Measurements from ENCODE around the gene ITGA3.
"Not testable (repeated sequence)": the region's sequence is repeated elsewhere in the genome, so short reads cannot be mapped to it uniquely, and the experiment has no call there.

Gene ITGA3

DNA sequence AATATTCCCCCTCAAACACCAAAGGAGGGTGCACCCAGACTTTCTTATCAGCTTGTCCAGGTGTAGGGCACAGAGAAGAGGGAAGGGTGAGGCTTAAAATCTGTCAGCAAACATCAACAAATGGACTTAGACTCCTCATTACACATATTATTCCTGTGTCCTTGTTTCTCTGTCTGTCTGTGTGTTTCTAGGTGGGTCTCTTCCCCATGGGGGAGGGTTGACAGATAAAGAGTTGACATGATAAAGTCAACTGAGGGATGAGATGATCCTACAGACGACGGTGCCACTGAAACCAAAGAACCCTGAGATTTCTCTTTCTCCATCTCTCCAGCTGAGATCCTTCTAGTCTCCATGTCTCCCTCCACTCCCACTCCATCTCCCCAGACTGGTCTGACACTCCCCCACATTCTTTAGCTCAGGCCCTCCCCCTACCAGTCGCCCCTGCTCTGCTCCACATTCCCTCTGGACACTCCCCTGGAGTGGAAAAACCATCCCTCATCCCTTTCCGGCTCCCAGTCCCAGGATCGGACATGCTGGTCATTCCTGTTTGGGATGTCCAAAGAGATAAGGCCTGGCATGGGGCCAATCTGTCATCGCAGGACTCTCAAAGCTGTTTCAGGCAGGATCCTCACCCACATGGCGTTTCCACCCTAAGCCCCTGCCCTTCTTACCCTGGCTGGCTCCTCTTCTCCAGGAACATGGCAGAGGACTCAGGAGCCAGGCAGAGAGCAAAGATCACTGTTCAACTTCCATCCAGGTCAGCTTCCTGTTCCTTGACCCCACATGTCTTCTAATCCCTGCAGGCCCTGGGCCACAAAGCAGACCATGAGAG, 2.9 kb upstream of the ITGA3 start:
- Mint-ChIP-seq H3K27ac (no peak overlapping the region), H3K27me3 (peaks cover 20% of the 10 kb centered on the region), H3K36me3 (ENCODE audit: low read depth) (no peaks in the 10 kb centered on the region), H3K4me1 (peaks cover 39% of the 10 kb centered on the region), H3K4me3 (no peak overlapping the region), H3K9me3 (no peaks in the 10 kb centered on the region)
- no peak for DNase-seq
- no peak for ATAC-seq

DNA sequence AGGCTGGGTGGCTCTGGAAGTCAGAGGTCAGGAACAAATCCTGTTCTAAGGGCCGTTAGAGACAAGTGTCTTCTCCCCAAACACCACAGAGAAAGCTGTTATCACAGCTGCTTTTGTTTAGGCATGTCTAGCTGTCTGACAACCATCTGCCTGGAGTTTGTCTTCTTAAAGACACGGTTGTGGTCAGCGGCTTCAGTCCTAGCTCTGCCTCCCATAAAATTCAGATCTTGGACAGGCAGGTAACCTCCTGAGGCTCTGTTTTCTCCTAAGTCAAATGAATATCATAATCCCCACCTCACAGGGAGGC, 2.3 kb upstream of the ITGA3 start:
- no peaks in the 10 kb centered on the region for H3K9me3 Mint-ChIP-seq
- H3K4me1 Mint-ChIP-seq, result peaks cover 37% of the 10 kb centered on the region
- no peak overlapping the region for H3K4me3 Mint-ChIP-seq
- ATAC-seq, result no peak
- H3K27ac Mint-ChIP-seq, result no peak overlapping the region
- H3K36me3 Mint-ChIP-seq (ENCODE audit: low read depth), result no peaks in the 10 kb centered on the region
- DNase-seq, result no peak
- peaks cover 23% of the 10 kb centered on the region for H3K27me3 Mint-ChIP-seq

DNA sequence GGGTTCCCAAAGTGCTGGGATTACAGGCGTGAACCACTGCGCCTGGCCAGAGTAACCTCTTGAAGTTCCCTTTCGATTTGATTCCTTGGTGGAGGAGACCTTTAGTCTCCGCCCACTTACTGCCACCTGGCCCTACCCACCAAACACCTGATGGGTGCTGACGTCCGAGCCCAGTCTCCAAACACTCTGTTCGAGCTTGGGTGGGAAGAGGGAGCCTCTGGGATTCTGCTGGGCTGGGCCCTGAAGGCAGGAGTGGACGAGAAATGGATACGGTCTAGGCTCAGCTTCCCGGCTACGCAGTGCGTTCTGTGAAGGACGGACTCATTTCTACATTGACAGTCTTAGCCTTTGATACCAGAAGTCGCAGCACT, 870 bp upstream of the ITGA3 start:
- ATAC-seq, result no peak
- peaks cover 35% of the 10 kb centered on the region for H3K4me1 Mint-ChIP-seq
- DNase-seq, result peak; percentile 9
- peaks cover 21% of the 10 kb centered on the region for H3K27me3 Mint-ChIP-seq
- H3K4me3 Mint-ChIP-seq, result peak overlapping the region; percentile 78
- no peaks in the 10 kb centered on the region for H3K9me3 Mint-ChIP-seq
- no peak overlapping the region for H3K27ac Mint-ChIP-seq
- no peaks in the 10 kb centered on the region for H3K36me3 Mint-ChIP-seq (ENCODE audit: low read depth)

DNA sequence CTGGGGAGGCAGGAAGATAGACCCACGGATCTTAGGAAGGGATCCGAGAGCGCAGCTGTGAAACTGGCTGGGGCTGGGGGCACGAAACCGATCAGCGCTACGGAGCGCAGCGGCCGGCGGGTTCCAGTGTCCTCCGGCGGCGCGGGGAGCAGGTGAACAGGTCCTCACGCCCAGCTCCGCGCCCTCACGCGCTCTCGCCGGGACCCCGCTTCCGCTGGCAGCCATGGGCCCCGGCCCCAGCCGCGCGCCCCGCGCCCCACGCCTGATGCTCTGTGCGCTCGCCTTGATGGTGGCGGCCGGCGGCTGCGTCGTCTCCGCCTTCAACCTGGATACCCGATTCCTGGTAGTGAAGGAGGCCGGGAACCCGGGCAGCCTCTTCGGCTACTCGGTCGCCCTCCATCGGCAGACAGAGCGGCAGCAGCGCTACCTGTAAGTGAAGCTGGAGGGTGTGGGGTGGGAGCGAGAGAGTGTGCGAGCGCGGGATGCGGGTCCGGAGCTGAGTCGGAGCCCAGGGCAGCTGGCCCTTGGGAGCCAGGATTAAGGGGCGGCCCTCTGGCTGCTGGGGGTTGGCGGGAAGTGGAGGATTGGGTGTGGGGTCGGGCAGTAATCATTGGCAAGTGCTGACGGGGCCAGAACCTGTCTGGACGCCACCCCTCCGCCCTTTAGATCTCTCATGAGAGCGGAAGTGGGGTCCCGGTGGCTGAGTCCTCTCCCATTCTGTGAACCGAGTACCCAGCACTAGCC, 479 bp downstream of the ITGA3 start:
- ATAC-seq (peak; percentile 79), DNase-seq (peak; percentile 69)
- Mint-ChIP-seq H3K27me3 (peaks cover 21% of the 10 kb centered on the region), H3K36me3 (ENCODE audit: low read depth) (no peaks in the 10 kb centered on the region), H3K4me3 (peak overlapping the region; percentile 78), H3K4me1 (peaks cover 22% of the 10 kb centered on the region), H3K27ac (no peak overlapping the region), H3K9me3 (no peaks in the 10 kb centered on the region)

DNA sequence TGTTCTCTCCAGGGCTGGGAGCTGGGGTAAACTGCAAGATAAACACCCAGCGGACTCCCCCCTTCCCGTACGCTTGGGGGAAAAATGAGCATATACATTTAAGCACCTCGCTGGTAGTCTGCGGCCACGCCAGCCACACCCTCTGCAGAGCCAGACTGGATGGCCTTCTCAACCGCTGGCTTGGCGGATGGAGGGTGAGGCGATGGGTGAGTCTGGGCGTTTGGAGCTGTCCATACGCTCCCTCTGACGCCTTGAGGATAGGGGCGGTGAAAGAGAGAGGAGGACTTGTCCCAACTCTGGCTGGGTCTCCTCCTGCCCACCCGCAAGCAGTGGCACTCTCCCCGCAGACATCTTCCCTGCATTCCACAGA, 1.0 kb downstream of the ITGA3 start:
- DNase-seq, result no peak
- no peak for ATAC-seq
- Mint-ChIP-seq H3K27ac (no peak overlapping the region), H3K36me3 (ENCODE audit: low read depth) (no peaks in the 10 kb centered on the region), H3K4me3 (peak overlapping the region; percentile 78), H3K27me3 (peaks cover 21% of the 10 kb centered on the region), H3K4me1 (peaks cover 16% of the 10 kb centered on the region), H3K9me3 (no peaks in the 10 kb centered on the region)

DNA sequence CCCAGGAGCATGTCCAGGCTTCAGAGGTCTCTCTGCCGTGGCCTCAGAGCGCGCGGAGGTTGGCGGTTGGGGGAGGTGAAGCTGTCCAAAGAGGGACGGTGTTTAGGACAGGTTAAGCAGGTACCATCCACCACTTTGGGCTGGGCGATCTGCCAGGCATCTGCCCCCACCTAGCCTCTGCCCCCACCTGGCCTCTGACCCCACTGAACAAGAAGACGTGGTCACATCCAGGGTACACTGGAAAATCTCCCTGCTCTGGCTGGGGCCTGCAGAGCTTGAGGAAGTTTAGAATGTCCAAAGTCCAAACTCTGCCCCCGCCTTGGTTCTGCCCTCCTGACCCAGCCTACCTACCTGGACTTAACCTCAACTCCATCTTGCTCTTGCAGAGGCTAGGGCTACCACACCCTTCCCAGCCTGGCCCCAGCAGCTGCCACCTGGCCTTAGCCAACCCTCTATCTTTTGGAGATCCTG, 1.6 kb downstream of the ITGA3 start:
- no peaks in the 10 kb centered on the region for H3K9me3 Mint-ChIP-seq
- no peak for ATAC-seq
- no peak for DNase-seq
- peaks cover 21% of the 10 kb centered on the region for H3K27me3 Mint-ChIP-seq
- H3K27ac Mint-ChIP-seq, result no peak overlapping the region
- no peaks in the 10 kb centered on the region for H3K36me3 Mint-ChIP-seq (ENCODE audit: low read depth)
- H3K4me1 Mint-ChIP-seq, result peaks cover 15% of the 10 kb centered on the region
- H3K4me3 Mint-ChIP-seq, result no peak overlapping the region

DNA sequence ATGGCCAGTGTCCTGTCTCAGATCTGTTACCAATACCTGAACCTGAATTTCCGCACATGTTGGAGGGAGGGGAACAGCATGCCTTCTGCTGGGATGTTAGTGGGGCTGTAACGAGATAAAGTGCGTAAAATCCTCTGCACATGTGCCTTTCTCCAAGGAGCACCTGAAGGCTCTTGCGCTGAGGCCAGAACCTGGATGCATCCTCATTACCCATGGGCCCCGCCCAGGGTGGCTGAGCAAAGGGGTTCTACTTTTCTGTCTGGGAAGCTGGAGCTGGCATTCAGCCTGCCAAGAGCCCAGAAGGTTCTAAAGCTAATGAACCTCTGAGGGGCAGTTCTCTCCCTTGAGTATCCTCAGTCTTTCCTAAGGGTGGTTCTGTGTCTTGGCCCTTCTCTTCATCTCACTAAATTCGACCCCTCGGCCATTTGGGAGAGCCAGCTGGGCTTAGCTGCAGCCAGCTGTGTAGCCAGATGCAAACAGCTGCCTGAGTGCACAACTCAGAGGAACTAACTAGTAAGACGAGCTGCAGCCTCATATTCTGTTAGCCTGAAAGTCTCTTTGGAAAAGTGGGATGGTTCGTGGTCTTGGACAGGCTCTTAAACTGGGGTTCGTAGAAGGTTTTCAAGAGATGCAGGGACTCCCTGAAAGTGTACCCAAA, 2.5 kb downstream of the ITGA3 start:
- H3K27me3 Mint-ChIP-seq, result peaks cover 21% of the 10 kb centered on the region
- no peak overlapping the region for H3K4me3 Mint-ChIP-seq
- H3K4me1 Mint-ChIP-seq, result peaks cover 15% of the 10 kb centered on the region
- no peaks in the 10 kb centered on the region for H3K9me3 Mint-ChIP-seq
- no peak overlapping the region for H3K27ac Mint-ChIP-seq
- no peaks in the 10 kb centered on the region for H3K36me3 Mint-ChIP-seq (ENCODE audit: low read depth)
- ATAC-seq (no peak), DNase-seq (no peak)

DNA sequence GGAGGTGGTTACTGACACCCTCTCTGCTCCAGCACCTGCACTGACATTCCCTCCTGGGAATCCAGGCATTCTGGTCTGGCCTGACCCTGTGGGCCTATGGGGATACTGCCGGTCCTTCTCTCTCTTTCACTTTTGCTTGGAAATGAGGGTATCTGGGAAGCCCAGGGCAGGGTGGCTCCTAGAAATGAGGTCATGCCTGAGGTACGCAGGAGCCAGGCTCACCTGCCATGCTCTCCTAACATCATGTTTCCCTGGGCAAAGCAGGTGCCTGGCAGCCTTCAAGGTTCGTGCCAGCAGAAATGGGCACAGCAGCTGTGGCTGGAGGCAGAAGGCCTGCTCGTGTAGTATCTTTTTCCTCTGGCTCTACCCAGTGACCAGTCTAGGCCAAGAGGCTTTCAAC, 3.3 kb downstream of the ITGA3 start:
- Mint-ChIP-seq H3K27me3 (peaks cover 19% of the 10 kb centered on the region), H3K36me3 (ENCODE audit: low read depth) (no peaks in the 10 kb centered on the region), H3K9me3 (no peaks in the 10 kb centered on the region), H3K27ac (no peak overlapping the region), H3K4me3 (no peak overlapping the region), H3K4me1 (peaks cover 15% of the 10 kb centered on the region)
- ATAC-seq (no peak), DNase-seq (no peak)

DNA sequence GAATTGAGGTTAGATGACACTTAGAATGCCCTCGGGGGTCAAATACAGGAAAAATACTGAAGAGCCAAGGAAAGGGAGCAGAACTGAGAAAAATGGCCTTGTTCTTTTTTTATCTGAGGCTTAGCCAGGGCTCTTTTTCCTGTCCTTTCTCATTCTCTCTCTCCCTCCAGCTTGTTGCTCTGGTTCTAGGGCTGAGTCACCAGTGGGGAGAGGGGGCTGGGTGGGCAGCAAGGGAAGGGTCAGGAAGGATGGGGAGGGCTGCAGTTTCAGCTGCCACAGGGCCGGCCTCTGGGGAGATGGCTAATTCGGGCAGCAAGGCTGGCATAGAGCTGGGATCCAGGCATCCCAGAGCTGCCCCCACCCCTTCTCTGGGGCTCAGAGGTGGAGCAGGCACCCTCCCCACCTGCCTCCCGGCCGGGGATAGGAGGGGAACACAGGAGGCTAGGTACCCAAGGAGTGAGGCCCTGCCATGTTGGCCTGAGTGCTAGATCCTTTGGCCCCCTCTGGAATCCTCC, 3.9 kb downstream of the ITGA3 start:
- no peaks in the 10 kb centered on the region for H3K36me3 Mint-ChIP-seq (ENCODE audit: low read depth)
- peaks cover 19% of the 10 kb centered on the region for H3K27me3 Mint-ChIP-seq

DNA sequence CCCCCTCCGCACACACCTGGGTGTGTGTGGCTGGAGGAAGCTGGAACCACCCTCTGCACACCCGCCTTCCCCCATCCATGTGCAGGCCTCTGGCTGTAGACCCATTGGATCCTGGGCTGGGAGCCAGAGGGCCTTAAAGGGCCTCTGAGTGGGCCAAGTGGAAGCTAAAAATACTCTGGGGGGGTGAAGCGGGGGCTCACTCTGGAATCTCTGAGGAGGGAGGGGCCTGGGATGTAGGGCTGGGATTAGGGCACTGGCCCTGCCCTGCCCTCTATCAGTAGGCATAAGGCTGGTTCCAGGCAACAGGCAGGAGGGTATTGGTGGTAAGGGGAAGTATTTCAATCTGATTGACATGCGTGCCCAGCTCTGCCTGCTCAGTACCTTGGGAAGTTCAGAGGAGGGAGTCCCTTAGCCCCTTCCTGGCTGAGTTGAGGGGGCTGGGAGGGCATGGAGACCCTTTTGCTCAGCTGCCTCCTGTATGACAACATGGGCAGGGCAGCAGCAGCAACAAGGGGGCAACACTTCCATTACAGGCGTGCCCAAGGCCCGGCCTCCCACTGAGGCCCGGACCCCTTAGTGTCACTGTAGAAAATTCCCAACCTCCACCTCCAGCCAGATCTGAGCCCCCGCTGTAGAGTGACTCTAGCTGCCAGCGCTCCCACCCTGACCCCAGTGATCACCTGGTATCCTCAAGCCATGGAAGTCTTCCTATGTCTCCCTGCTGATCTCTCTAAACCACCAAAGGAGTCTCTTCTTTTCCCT, 5.2 kb downstream of the ITGA3 start:
- Mint-ChIP-seq H3K27me3 (peaks cover 14% of the 10 kb centered on the region), H3K4me1 (peaks cover 6% of the 10 kb centered on the region), H3K4me3 (no peak overlapping the region), H3K27ac (no peak overlapping the region), H3K36me3 (ENCODE audit: low read depth) (no peaks in the 10 kb centered on the region), H3K9me3 (no peaks in the 10 kb centered on the region)
- ATAC-seq (no peak), DNase-seq (no peak)

More for the DNA sequence above, 3.9 kb downstream of the ITGA3 start:
- H3K27ac Mint-ChIP-seq, result no peak overlapping the region
- DNase-seq (no peak), ATAC-seq (no peak)
- peaks cover 15% of the 10 kb centered on the region for H3K4me1 Mint-ChIP-seq
- no peaks in the 10 kb centered on the region for H3K9me3 Mint-ChIP-seq
- H3K4me3 Mint-ChIP-seq, result no peak overlapping the region

DNA sequence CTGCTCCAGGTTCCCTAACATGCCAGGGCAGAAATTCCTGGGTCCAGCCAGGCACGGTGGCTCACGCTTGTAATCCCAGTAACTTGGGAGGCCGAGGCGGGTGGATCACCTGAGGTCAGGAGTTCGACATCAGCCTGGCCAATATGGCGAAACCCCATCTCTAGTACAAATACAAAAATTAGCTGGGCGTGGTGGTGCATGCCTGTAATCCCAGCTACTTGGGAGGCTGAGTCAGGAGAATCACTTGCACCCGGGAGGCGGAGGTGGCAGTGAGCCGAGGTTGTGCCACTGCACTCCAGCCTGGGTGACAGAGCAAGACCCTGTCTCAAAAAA, 5.8 kb downstream of the ITGA3 start:
- H3K4me3 Mint-ChIP-seq; ATAC-seq; DNase-seq; H3K27ac Mint-ChIP-seq; H3K9me3 Mint-ChIP-seq; H3K36me3 Mint-ChIP-seq (ENCODE audit: low read depth); H3K4me1 Mint-ChIP-seq: not testable (repeated sequence)
- peaks cover 11% of the 10 kb centered on the region for H3K27me3 Mint-ChIP-seq

DNA sequence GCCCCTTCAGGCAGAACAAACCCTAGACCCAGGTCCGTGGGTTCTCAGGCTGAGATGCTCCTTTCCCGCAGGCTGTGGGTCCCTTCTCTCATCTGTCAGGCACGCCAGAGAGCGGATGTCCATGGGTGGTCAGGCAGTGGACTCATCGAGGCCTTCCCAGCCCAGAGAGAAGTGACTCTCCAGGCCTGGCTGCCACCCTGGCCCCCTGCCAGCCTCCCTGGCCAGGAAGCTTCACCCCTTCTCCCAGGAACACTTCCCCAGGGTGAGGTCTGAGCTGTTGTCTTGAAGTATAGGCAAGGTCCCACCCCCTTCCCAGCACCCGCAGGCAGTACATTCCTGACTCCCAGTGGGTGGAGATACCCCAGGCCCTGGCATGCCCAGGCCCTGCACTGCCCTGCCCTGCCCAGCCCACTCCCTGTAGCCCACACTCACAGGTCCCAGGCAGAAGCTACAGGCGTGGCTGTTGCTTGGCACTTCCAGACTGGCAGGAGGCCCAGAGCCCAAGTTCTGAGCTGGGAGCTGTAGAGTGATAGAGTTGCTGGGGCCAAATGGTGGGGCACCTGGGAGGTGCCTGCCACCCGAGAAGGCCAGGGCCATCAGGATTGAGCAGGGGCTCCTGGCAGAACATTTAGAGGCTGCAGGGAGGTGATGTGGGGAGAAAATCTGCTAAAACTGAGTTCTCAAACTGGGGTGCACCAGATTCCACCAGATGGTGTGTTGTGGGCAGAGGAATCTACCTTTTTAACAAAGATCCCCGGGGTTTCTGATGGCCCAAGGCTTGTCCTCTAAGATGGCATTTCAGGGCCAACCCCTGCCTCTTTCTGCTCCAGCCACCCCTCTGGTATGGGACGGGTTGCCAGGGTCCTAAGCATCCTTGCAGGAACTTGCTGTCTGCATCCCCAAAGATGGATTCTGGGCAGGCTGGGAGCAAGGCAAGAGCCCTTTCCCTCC, 6.7 kb downstream of the ITGA3 start:
- peaks cover 7% of the 10 kb centered on the region for H3K27me3 Mint-ChIP-seq
- ATAC-seq (no peak), DNase-seq (no peak)
- no peaks in the 10 kb centered on the region for H3K9me3 Mint-ChIP-seq
- no peaks in the 10 kb centered on the region for H3K36me3 Mint-ChIP-seq (ENCODE audit: low read depth)
- no peaks in the 10 kb centered on the region for H3K4me1 Mint-ChIP-seq
- no peak overlapping the region for H3K4me3 Mint-ChIP-seq
- no peak overlapping the region for H3K27ac Mint-ChIP-seq

DNA sequence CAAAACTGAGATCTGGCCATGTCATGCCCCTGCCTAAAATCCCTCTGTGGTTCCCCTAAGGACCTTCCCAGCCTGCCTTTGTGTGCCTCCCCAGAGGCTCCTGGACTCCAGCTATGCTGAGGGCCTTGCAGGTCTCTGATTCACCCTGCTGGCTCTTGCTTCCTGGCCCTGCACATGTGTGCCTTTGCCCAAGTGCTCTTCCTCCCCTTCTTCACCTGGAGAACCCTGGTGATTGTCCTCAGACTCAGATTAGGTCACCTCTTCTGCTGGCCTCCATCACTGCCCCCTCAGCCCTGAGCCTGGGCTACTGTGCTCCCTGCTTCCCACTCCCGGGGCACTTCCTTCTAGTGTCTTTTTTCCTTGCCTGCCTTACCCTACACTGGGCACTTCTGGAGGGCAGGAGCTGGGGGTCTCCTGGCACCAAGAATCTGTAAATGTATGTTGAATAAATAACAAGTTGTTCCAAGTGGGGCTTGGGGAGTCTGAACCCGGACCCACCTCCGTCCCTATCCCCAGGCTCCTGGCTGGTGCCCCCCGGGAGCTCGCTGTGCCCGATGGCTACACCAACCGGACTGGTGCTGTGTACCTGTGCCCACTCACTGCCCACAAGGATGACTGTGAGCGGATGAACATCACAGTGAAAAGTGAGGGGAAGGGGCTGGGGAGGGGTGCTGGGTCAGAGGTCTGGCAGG, 7.8 kb downstream of the ITGA3 start:
- H3K27me3 Mint-ChIP-seq, result no peaks in the 10 kb centered on the region
- no peaks in the 10 kb centered on the region for H3K36me3 Mint-ChIP-seq (ENCODE audit: low read depth)
- DNase-seq (no peak), ATAC-seq (no peak)
- no peak overlapping the region for H3K4me3 Mint-ChIP-seq
- H3K9me3 Mint-ChIP-seq, result no peaks in the 10 kb centered on the region
- H3K27ac Mint-ChIP-seq, result no peak overlapping the region
- no peaks in the 10 kb centered on the region for H3K4me1 Mint-ChIP-seq

Measured in activated naive CD8-positive, alpha-beta T cell treated with anti-CD3 and anti-CD28 coated beads, Interleukin-2, amount 50 U/mL, for 24 hours (primary cell).